Measurements from ENCODE around the gene NOC4L. TPM values are rescaled to one million over a fixed set of nuclear protein-coding genes. Genes with fewer than 3 reads are reported as not detected.

The NOC4L gene
- total RNA-seq, 1 donor from 2014 or later, result 17.8 TPM

- no peaks in the 10 kb centered on the region for H3K27me3 Mint-ChIP-seq (ENCODE audit: unreplicated experiment)
- H3K4me1 Mint-ChIP-seq (ENCODE audit: low read depth, unreplicated experiment), result no peaks in the 10 kb centered on the region
- no peaks in the 10 kb centered on the region for H3K36me3 Mint-ChIP-seq (ENCODE audit: unreplicated experiment)
- H3K9me3 Mint-ChIP-seq (ENCODE audit: unreplicated experiment), result peaks cover 7% of the 10 kb centered on the region
- no peak for DNase-seq
- H3K4me3 Mint-ChIP-seq (ENCODE audit: unreplicated experiment), result no peak overlapping the region
- no peak overlapping the region for H3K27ac Mint-ChIP-seq (ENCODE audit: unreplicated experiment)
- no peak for TF ChIP-seq CTCF (IDR thresholded peaks at IDR 0.05; ENCODE audit: partially characterized antibody, unreplicated experiment)
Measured at GRCh38 chr12:132170637-132171292, 26.5 kb downstream of the NOC4L start.

GRCh38 chr12:132171293-132171967 is 27.2 kb downstream of the NOC4L start:
- H3K9me3 Mint-ChIP-seq (ENCODE audit: unreplicated experiment), result peaks cover 7% of the 10 kb centered on the region
- H3K27ac Mint-ChIP-seq (ENCODE audit: unreplicated experiment), result no peak overlapping the region
- H3K36me3 Mint-ChIP-seq (ENCODE audit: unreplicated experiment), result no peaks in the 10 kb centered on the region
- DNase-seq, result peak; percentile 10
- no peaks in the 10 kb centered on the region for H3K27me3 Mint-ChIP-seq (ENCODE audit: unreplicated experiment)
- H3K4me3 Mint-ChIP-seq (ENCODE audit: unreplicated experiment), result no peak overlapping the region
- no peak for TF ChIP-seq CTCF (IDR thresholded peaks at IDR 0.05; ENCODE audit: partially characterized antibody, unreplicated experiment)
- no peaks in the 10 kb centered on the region for H3K4me1 Mint-ChIP-seq (ENCODE audit: low read depth, unreplicated experiment)

- H3K9me3 Mint-ChIP-seq (ENCODE audit: unreplicated experiment), result peaks cover 5% of the 10 kb centered on the region
- DNase-seq, result peak; percentile 18
- peaks cover 2% of the 10 kb centered on the region for H3K27me3 Mint-ChIP-seq (ENCODE audit: unreplicated experiment)
- H3K27ac Mint-ChIP-seq (ENCODE audit: unreplicated experiment), result no peak overlapping the region
- no peak for TF ChIP-seq CTCF (IDR thresholded peaks at IDR 0.05; ENCODE audit: partially characterized antibody, unreplicated experiment)
- H3K4me3 Mint-ChIP-seq (ENCODE audit: unreplicated experiment), result no peak overlapping the region
- H3K36me3 Mint-ChIP-seq (ENCODE audit: unreplicated experiment), result no peaks in the 10 kb centered on the region
- H3K4me1 Mint-ChIP-seq (ENCODE audit: low read depth, unreplicated experiment), result peaks cover 2% of the 10 kb centered on the region
Measured at GRCh38 chr12:132171968-132172521, 27.8 kb downstream of the NOC4L start.

- Mint-ChIP-seq H3K27ac (ENCODE audit: unreplicated experiment) (no peak overlapping the region), H3K27me3 (ENCODE audit: unreplicated experiment) (peaks cover 2% of the 10 kb centered on the region), H3K36me3 (ENCODE audit: unreplicated experiment) (no peaks in the 10 kb centered on the region), H3K4me3 (ENCODE audit: unreplicated experiment) (no peak overlapping the region), H3K9me3 (ENCODE audit: unreplicated experiment) (peaks cover 3% of the 10 kb centered on the region), H3K4me1 (ENCODE audit: low read depth, unreplicated experiment) (peaks cover 2% of the 10 kb centered on the region)
- peak; percentile 12 for DNase-seq
- TF ChIP-seq CTCF (IDR thresholded peaks at IDR 0.05; ENCODE audit: partially characterized antibody, unreplicated experiment), result no peak
Measured at GRCh38 chr12:132172619-132173018, 28.4 kb downstream of the NOC4L start.
